Breast epithelium (tissue), 3 donors: Measurements from ENCODE around the gene WBP1.

Source experiments
- POLR2A ChIP-seq: fragments of 450-650 bp; IDR thresholded peaks from one replicate; pipeline ENCODE4 v1.6.1; 2016; ENCODE audit warnings: antibody characterized with exemption, mild to moderate bottlenecking, moderate library complexity
- POLR2AphosphoS5 ChIP-seq, 3 donors: sonication (generic); formaldehyde crosslinking; IDR thresholded peaks; one replicate each; pipeline ENCODE4 v1.6.1; 2017; ENCODE audit warnings: antibody characterized with exemption in 3 of 3
- TF ChIP-seq, protein P1 (sequence below), 3 donors: fragments of 450-650 bp; IDR thresholded peaks; one replicate each; pipeline ENCODE4 v1.5.1; 2016 to 2017; ENCODE audit warnings: antibody characterized with exemption in 3 of 3, mild to moderate bottlenecking in 3 of 3, moderate library complexity in 3 of 3

DNA sequence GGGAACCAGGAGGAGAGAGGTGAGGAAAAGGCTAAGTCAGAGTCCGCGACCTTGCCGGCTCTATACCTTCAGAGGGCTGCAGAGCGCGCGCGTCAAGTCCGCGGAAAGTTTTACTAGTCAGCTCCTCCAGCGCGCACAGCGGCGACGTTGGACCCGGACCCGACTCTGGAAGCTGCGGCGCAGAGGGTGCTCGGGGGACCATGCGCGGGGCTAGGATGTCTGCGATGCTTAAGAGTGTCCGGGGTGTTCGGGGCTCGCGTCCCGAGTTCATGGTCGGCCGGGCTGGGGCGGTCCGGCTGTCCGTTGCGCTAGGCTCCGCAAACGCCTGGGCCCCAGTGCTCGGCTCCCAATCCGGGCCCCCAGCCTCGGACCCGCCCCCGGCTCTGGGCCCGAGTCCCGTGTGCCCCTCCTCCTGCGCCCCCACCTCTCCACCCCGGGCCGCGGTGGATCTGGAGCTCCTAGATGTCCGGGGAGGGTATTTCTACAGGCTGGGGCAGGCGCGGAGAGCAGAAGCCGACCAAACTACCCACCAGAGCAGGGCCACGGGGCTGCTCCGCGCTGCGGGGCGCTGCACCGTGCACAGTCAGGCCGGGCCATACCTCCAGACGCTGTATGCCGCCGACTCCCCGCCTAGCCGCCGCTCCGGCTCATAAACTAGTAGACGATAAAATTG is 41.2 kb downstream of the WBP1 start, which contains the start of gene LBX2:
- TF ChIP-seq, protein P1, sequence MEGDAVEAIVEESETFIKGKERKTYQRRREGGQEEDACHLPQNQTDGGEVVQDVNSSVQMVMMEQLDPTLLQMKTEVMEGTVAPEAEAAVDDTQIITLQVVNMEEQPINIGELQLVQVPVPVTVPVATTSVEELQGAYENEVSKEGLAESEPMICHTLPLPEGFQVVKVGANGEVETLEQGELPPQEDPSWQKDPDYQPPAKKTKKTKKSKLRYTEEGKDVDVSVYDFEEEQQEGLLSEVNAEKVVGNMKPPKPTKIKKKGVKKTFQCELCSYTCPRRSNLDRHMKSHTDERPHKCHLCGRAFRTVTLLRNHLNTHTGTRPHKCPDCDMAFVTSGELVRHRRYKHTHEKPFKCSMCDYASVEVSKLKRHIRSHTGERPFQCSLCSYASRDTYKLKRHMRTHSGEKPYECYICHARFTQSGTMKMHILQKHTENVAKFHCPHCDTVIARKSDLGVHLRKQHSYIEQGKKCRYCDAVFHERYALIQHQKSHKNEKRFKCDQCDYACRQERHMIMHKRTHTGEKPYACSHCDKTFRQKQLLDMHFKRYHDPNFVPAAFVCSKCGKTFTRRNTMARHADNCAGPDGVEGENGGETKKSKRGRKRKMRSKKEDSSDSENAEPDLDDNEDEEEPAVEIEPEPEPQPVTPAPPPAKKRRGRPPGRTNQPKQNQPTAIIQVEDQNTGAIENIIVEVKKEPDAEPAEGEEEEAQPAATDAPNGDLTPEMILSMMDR (IDR thresholded peaks at IDR 0.05): no peak
- TF ChIP-seq POLR2A: no peak
- TF ChIP-seq POLR2AphosphoS5 (IDR thresholded peaks at IDR 0.05): no peak
